ENCODE data around the gene DAAM2.

DAAM2 gene

GRCh38 chr6:39804466-39805065 lies 12.4 kb downstream of the DAAM2 start:
- no peak overlapping the region for H3K27ac ChIP-seq (ENCODE audit: low read length)
- no peaks in the 10 kb centered on the region for H3K36me3 ChIP-seq (ENCODE audit: control insufficient read depth in 2 of 2, insufficient read depth in 2 of 2, low read length in 2 of 2)
- no peaks in the 10 kb centered on the region for H3K9me3 ChIP-seq (ENCODE audit: control insufficient read depth in 2 of 2, low read length in 2 of 2)
- H3K4me3 ChIP-seq (ENCODE audit: low read length in 2 of 2): no peak overlapping the region
- no peak overlapping the region for H3K9ac ChIP-seq (ENCODE audit: low read length in 2 of 2)
- H3K27me3 ChIP-seq (ENCODE audit: control insufficient read depth in 1 of 2, insufficient read depth in 2 of 2, low read length in 2 of 2): no peaks in the 10 kb centered on the region
- peaks cover 59% of the 10 kb centered on the region for H3K4me1 ChIP-seq (ENCODE audit: control insufficient read depth, insufficient read depth, low read length)

GRCh38 chr6:39806278-39806677 lies 14.1 kb downstream of the DAAM2 start:
- Histone ChIP-seq H3K36me3 (ENCODE audit: control insufficient read depth in 2 of 2, insufficient read depth in 2 of 2, low read length in 2 of 2) (no peaks in the 10 kb centered on the region), H3K4me1 (ENCODE audit: control insufficient read depth, insufficient read depth, low read length) (peaks cover 60% of the 10 kb centered on the region), H3K27ac (ENCODE audit: low read length) (no peak overlapping the region), H3K4me3 (ENCODE audit: low read length in 2 of 2) (no peak overlapping the region), H3K27me3 (ENCODE audit: control insufficient read depth in 1 of 2, insufficient read depth in 2 of 2, low read length in 2 of 2) (no peaks in the 10 kb centered on the region), H3K9me3 (ENCODE audit: control insufficient read depth in 2 of 2, low read length in 2 of 2) (no peaks in the 10 kb centered on the region), H3K9ac (ENCODE audit: low read length in 2 of 2) (no peak overlapping the region)

- Histone ChIP-seq H3K4me1 (ENCODE audit: control insufficient read depth, insufficient read depth, low read length) (peaks cover 61% of the 10 kb centered on the region), H3K27ac (ENCODE audit: low read length) (no peak overlapping the region), H3K4me3 (ENCODE audit: low read length in 2 of 2) (no peak overlapping the region)
Observed at GRCh38 chr6:39808346-39808745, 16.2 kb downstream of the DAAM2 start.

GRCh38 chr6:39808964-39809363 lies 16.8 kb downstream of the DAAM2 start:
- no peaks in the 10 kb centered on the region for H3K9me3 ChIP-seq (ENCODE audit: control insufficient read depth in 2 of 2, low read length in 2 of 2)
- no peak overlapping the region for H3K9ac ChIP-seq (ENCODE audit: low read length in 2 of 2)
- H3K4me1 ChIP-seq (ENCODE audit: control insufficient read depth, insufficient read depth, low read length): peaks cover 60% of the 10 kb centered on the region
- no peaks in the 10 kb centered on the region for H3K27me3 ChIP-seq (ENCODE audit: control insufficient read depth in 1 of 2, insufficient read depth in 2 of 2, low read length in 2 of 2)
- no peak overlapping the region for H3K27ac ChIP-seq (ENCODE audit: low read length)
- no peaks in the 10 kb centered on the region for H3K36me3 ChIP-seq (ENCODE audit: control insufficient read depth in 2 of 2, insufficient read depth in 2 of 2, low read length in 2 of 2)
- H3K4me3 ChIP-seq (ENCODE audit: low read length in 2 of 2): no peak overlapping the region

More at GRCh38 chr6:39808346-39808745, 16.2 kb downstream of the DAAM2 start:
- Histone ChIP-seq H3K27me3 (ENCODE audit: control insufficient read depth in 1 of 2, insufficient read depth in 2 of 2, low read length in 2 of 2) (no peaks in the 10 kb centered on the region), H3K9ac (ENCODE audit: low read length in 2 of 2) (no peak overlapping the region), H3K9me3 (ENCODE audit: control insufficient read depth in 2 of 2, low read length in 2 of 2) (no peaks in the 10 kb centered on the region), H3K36me3 (ENCODE audit: control insufficient read depth in 2 of 2, insufficient read depth in 2 of 2, low read length in 2 of 2) (no peaks in the 10 kb centered on the region)

- H3K9ac ChIP-seq (ENCODE audit: low read length in 2 of 2): no peak overlapping the region
- H3K4me1 ChIP-seq (ENCODE audit: control insufficient read depth, insufficient read depth, low read length): peaks cover 62% of the 10 kb centered on the region
- no peak overlapping the region for H3K4me3 ChIP-seq (ENCODE audit: low read length in 2 of 2)
- no peaks in the 10 kb centered on the region for H3K9me3 ChIP-seq (ENCODE audit: control insufficient read depth in 2 of 2, low read length in 2 of 2)
- no peaks in the 10 kb centered on the region for H3K27me3 ChIP-seq (ENCODE audit: control insufficient read depth in 1 of 2, insufficient read depth in 2 of 2, low read length in 2 of 2)
- peaks cover 0 to 3% of the 10 kb centered on the region in 2 donors for H3K36me3 ChIP-seq (ENCODE audit: control insufficient read depth in 2 of 2, insufficient read depth in 2 of 2, low read length in 2 of 2)
- peak overlapping the region; percentile 46 for H3K27ac ChIP-seq (ENCODE audit: low read length)
Observed at GRCh38 chr6:39811835-39812345, 19.7 kb downstream of the DAAM2 start.

GRCh38 chr6:39812496-39812852 lies 20.3 kb downstream of the DAAM2 start:
- Histone ChIP-seq H3K9ac (ENCODE audit: low read length in 2 of 2) (peak overlapping the region in 1 of 2 donors; percentile 42), H3K27ac (ENCODE audit: low read length) (peak overlapping the region; percentile 24), H3K9me3 (ENCODE audit: control insufficient read depth in 2 of 2, low read length in 2 of 2) (no peaks in the 10 kb centered on the region), H3K36me3 (ENCODE audit: control insufficient read depth in 2 of 2, insufficient read depth in 2 of 2, low read length in 2 of 2) (peaks cover 0 to 3% of the 10 kb centered on the region in 2 donors), H3K27me3 (ENCODE audit: control insufficient read depth in 1 of 2, insufficient read depth in 2 of 2, low read length in 2 of 2) (no peaks in the 10 kb centered on the region), H3K4me1 (ENCODE audit: control insufficient read depth, insufficient read depth, low read length) (peaks cover 67% of the 10 kb centered on the region), H3K4me3 (ENCODE audit: low read length in 2 of 2) (peak overlapping the region in 1 of 2 donors; percentile 22)

- H3K9me3 ChIP-seq (ENCODE audit: control insufficient read depth in 2 of 2, low read length in 2 of 2): no peaks in the 10 kb centered on the region
- H3K4me1 ChIP-seq (ENCODE audit: control insufficient read depth, insufficient read depth, low read length): peaks cover 69% of the 10 kb centered on the region
- H3K4me3 ChIP-seq (ENCODE audit: low read length in 2 of 2): no peak overlapping the region
- H3K36me3 ChIP-seq (ENCODE audit: control insufficient read depth in 2 of 2, insufficient read depth in 2 of 2, low read length in 2 of 2): peaks cover 0 to 3% of the 10 kb centered on the region in 2 donors
- no peaks in the 10 kb centered on the region for H3K27me3 ChIP-seq (ENCODE audit: control insufficient read depth in 1 of 2, insufficient read depth in 2 of 2, low read length in 2 of 2)
- peak overlapping the region; percentile 41 for H3K27ac ChIP-seq (ENCODE audit: low read length)
- H3K9ac ChIP-seq (ENCODE audit: low read length in 2 of 2): peak overlapping the region in 1 of 2 donors; percentile 42
Observed at GRCh38 chr6:39812853-39813533, 20.8 kb downstream of the DAAM2 start.

- Histone ChIP-seq H3K36me3 (ENCODE audit: control insufficient read depth in 2 of 2, insufficient read depth in 2 of 2, low read length in 2 of 2) (peaks cover 0 to 3% of the 10 kb centered on the region in 2 donors), H3K27ac (ENCODE audit: low read length) (no peak overlapping the region), H3K9ac (ENCODE audit: low read length in 2 of 2) (no peak overlapping the region), H3K4me1 (ENCODE audit: control insufficient read depth, insufficient read depth, low read length) (peaks cover 74% of the 10 kb centered on the region), H3K4me3 (ENCODE audit: low read length in 2 of 2) (no peak overlapping the region), H3K9me3 (ENCODE audit: control insufficient read depth in 2 of 2, low read length in 2 of 2) (no peaks in the 10 kb centered on the region), H3K27me3 (ENCODE audit: control insufficient read depth in 1 of 2, insufficient read depth in 2 of 2, low read length in 2 of 2) (no peaks in the 10 kb centered on the region)
Observed at GRCh38 chr6:39814236-39814635, 22.1 kb downstream of the DAAM2 start.

- Histone ChIP-seq H3K9ac (ENCODE audit: low read length in 2 of 2) (no peak overlapping the region), H3K4me3 (ENCODE audit: low read length in 2 of 2) (no peak overlapping the region), H3K27me3 (ENCODE audit: control insufficient read depth in 1 of 2, insufficient read depth in 2 of 2, low read length in 2 of 2) (no peaks in the 10 kb centered on the region), H3K36me3 (ENCODE audit: control insufficient read depth in 2 of 2, insufficient read depth in 2 of 2, low read length in 2 of 2) (peaks cover 0 to 3% of the 10 kb centered on the region in 2 donors), H3K9me3 (ENCODE audit: control insufficient read depth in 2 of 2, low read length in 2 of 2) (no peaks in the 10 kb centered on the region), H3K4me1 (ENCODE audit: control insufficient read depth, insufficient read depth, low read length) (peaks cover 75% of the 10 kb centered on the region), H3K27ac (ENCODE audit: low read length) (no peak overlapping the region)
Observed at GRCh38 chr6:39815356-39815755, 23.2 kb downstream of the DAAM2 start.

GRCh38 chr6:39816747-39817146 lies 24.6 kb downstream of the DAAM2 start:
- H3K27ac ChIP-seq (ENCODE audit: low read length): peak overlapping the region; percentile 78

GRCh38 chr6:39818695-39819094 lies 26.5 kb downstream of the DAAM2 start:
- Histone ChIP-seq H3K27me3 (ENCODE audit: control insufficient read depth in 1 of 2, insufficient read depth in 2 of 2, low read length in 2 of 2) (no peaks in the 10 kb centered on the region), H3K27ac (ENCODE audit: low read length) (peak overlapping the region; percentile 58), H3K4me1 (ENCODE audit: control insufficient read depth, insufficient read depth, low read length) (peaks cover 69% of the 10 kb centered on the region), H3K36me3 (ENCODE audit: control insufficient read depth in 2 of 2, insufficient read depth in 2 of 2, low read length in 2 of 2) (peaks cover 0 to 3% of the 10 kb centered on the region in 2 donors), H3K4me3 (ENCODE audit: low read length in 2 of 2) (peak overlapping the region in 1 of 2 donors; percentile 15), H3K9me3 (ENCODE audit: control insufficient read depth in 2 of 2, low read length in 2 of 2) (no peaks in the 10 kb centered on the region), H3K9ac (ENCODE audit: low read length in 2 of 2) (no peak overlapping the region)

More at GRCh38 chr6:39816747-39817146, 24.6 kb downstream of the DAAM2 start:
- no peaks in the 10 kb centered on the region for H3K9me3 ChIP-seq (ENCODE audit: control insufficient read depth in 2 of 2, low read length in 2 of 2)
- peak overlapping the region in 1 of 2 donors; percentile 21 for H3K9ac ChIP-seq (ENCODE audit: low read length in 2 of 2)
- peaks cover 71% of the 10 kb centered on the region for H3K4me1 ChIP-seq (ENCODE audit: control insufficient read depth, insufficient read depth, low read length)
- H3K36me3 ChIP-seq (ENCODE audit: control insufficient read depth in 2 of 2, insufficient read depth in 2 of 2, low read length in 2 of 2): peaks cover 0 to 3% of the 10 kb centered on the region in 2 donors
- no peak overlapping the region for H3K4me3 ChIP-seq (ENCODE audit: low read length in 2 of 2)
- H3K27me3 ChIP-seq (ENCODE audit: control insufficient read depth in 1 of 2, insufficient read depth in 2 of 2, low read length in 2 of 2): no peaks in the 10 kb centered on the region
